GM18873 (cell line): ENCODE results near the gene HOXC12.

Experiments
- ATAC-seq: cut with Tn5 transposase; IDR thresholded peaks from one replicate; pipeline ENCODE4 v1.9.1; 2021; ENCODE audit warnings: mild to moderate bottlenecking, moderate library complexity, moderate number of reproducible peaks; ENCODE audit not compliant: unreplicated experiment, low FRiP score

HOXC12 gene

GRCh38 chr12:53954694-53955035 lies at the start of gene HOXC12:
Gene HOXC12 (plus strand): TSS chr12:53954903. CDS start chr12:53954930, 27 bp downstream.
- no peak for ATAC-seq

DNA sequence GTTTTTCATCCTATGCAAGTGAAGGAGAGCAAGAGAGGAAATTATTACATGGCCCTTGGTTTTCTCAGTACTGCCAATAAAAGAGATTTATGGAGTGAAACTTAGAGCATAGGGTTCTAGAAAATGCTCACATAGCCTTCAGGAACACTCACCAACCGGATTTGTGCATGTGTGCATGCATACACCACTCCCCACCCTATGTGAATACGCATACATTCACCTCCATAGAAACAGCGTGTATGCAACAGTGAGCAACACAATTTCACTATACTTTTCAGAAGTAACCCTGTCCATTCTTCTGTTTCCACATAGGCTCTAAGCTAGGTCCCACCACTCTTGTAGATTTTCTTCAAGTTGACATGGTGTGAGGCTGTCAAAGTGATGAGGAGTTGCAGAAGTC lies 47.6 kb upstream of the HOXC12 start:
- ATAC-seq, result no peak

GRCh38 chr12:53916788-53917655 lies 37.7 kb upstream of the HOXC12 start:
- ATAC-seq, result no peak

DNA sequence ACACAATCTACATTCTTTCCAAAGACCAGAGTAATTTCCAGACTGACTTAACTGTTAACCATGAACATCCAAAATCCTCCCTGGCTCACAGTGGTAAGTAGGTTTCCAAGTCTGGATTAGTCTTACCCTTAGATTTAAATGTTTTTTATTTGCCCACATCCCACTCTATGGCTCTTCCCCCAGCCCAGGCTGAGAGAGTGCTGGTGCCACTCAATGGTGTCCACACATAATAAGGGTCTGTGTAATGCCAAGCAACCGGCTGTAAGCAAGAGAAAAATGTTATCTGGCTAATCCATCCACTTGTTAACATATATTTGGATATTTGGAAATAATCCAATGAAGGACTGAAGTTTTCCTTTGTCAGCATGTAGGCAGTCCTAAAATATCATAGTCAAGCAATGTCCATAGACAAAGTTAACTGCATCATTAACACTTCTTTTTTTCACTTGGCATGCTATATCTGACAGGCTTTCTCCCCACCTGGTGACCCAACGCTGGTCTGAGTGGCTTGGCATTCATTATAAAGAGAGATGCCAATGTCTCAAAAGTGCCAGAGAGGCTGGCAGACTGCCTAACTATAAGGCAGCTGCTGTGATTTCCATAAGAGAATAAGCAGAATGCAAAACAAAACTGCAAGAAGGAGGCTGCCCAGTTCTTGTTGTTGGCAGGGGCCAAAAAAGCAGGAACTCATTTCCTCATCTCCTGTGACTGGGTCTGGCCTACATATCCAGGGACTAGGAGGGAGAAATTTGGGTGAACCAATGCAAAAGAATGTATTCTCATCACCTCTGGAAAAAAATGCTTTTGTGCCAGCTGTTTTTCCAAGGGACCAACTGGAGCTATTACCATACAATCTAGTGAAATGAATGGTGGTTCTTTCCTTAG lies 29.9 kb upstream of the HOXC12 start:
- ATAC-seq, result no peak

DNA sequence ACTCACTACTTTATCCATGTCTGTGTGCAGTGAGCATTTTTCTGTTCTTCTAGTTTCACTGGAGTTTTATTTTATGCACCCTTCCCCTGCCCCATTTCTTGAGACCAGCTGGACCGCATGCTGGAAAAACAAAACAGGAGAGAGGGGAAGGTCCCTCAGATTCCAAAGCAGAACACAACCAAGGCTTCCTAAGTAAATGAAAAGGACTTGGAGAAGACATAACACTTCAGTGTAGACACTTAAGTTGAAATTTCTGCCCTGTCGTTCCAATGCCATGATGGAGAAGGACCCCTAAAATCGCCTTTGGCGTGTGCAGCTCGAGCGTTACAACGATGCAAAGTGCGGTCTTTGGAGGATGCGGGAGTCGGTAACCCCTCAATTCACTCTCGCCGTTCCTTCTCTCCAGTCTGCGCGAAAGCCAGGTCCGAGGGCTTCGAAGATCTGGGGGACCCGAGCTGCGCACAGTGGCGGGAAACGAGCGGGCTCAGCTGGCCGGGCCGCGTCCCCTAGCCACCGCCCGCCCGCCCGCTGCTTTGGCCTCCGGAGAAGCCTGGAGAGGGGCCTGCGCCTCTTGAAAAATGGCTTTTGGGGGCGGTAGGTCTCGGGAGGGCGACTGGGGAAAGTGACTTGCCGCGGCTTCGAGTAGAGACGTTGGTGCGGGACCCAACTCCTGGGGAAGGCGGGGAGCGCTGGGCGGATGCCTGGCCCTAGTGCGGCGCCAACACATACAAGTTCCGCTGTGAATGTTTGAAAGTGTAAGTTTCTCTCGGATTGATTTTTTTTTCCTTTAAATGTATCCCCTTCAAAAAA lies 27.3 kb upstream of the HOXC12 start:
- no peak for ATAC-seq

- ATAC-seq, result no peak
These were observed 26.5 kb upstream of the HOXC12 start for GRCh38 chr12:53928054-53928835.

- no peak for ATAC-seq
These were observed 25.2 kb upstream of the HOXC12 start for GRCh38 chr12:53929527-53929926.

DNA sequence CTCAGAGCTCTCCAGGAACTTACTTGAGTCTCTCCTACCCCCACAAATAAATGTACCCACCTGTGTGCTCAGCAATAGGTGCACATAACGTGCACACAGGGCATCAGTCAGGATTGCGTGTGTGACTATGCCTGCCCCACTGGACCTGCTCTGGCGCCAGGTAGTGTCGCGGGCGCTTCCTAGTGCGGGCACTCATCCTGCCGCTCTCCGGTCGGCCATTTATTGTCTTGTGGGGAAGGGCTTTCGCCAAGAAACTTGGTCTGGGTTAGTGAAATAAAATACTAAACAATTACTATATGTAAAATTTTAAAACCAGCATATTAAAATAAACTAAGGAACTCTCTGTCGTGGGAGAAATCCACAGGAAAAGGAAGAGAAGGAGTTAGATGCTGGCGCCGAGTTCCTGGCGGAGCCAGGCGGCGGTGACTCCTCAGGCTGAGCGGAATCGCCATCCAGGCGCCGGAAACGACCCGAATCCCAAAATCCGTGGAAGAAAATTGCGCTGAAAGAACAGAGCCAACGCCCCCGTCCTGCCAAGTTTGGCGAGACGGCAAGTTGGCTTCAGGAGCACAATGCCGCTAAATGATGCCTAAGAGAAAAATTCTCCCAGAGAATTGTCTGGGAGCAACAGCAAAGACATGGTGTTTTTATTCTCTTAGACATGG lies 24.0 kb upstream of the HOXC12 start:
- no peak for ATAC-seq

- no peak for ATAC-seq
These were observed 22.7 kb upstream of the HOXC12 start for GRCh38 chr12:53931844-53932581.

DNA sequence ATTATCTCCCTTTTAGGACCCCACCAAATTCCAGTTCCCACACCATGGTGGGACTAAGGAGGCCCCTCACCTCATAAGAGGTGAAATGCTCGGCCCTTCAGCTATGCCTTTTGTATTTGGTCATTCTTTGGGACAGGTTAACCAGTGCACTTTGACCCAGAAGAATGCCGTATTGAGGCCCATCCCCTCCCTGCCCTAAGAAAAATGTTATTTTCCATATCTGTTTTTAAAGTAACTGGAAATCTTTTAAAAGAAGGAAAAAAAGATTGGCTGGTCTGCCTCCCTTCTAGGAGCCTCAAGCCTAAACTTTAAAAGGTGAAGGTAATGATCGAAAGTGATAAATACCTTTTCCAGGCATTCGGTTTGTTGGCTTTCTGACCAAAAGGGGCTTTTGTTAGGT lies 21.8 kb upstream of the HOXC12 start:
- ATAC-seq, result no peak

- no peak for ATAC-seq
These were observed 19.0 kb upstream of the HOXC12 start for GRCh38 chr12:53935383-53936341.

DNA sequence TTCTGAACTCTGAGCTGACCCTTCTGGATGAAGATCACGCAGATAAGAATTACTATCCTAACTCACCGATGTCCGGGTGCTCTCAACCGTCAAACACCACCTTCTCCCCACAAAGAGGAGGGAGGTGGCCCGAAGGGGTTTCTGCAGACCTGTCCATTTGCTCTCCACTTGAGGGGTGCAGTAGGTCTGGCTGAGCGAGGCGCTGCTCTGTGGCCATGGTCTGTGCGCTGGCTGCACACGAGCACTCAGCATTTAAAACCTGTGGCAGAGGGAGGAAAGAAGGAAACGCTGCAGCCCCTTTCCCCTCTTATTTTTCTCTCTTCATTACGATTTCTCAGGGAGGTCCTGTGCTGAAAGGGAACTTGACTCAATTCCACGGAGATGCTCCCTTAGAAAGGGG lies 17.6 kb upstream of the HOXC12 start:
- ATAC-seq, result no peak

GRCh38 chr12:53937596-53938325 lies 16.9 kb upstream of the HOXC12 start:
- no peak for ATAC-seq

GRCh38 chr12:53938326-53939140 lies 16.2 kb upstream of the HOXC12 start, which contains the start of gene HOXC13:
Gene HOXC13 (plus strand): TSS chr12:53938831. CDS start chr12:53938907, 76 bp downstream.
- no peak for ATAC-seq

DNA sequence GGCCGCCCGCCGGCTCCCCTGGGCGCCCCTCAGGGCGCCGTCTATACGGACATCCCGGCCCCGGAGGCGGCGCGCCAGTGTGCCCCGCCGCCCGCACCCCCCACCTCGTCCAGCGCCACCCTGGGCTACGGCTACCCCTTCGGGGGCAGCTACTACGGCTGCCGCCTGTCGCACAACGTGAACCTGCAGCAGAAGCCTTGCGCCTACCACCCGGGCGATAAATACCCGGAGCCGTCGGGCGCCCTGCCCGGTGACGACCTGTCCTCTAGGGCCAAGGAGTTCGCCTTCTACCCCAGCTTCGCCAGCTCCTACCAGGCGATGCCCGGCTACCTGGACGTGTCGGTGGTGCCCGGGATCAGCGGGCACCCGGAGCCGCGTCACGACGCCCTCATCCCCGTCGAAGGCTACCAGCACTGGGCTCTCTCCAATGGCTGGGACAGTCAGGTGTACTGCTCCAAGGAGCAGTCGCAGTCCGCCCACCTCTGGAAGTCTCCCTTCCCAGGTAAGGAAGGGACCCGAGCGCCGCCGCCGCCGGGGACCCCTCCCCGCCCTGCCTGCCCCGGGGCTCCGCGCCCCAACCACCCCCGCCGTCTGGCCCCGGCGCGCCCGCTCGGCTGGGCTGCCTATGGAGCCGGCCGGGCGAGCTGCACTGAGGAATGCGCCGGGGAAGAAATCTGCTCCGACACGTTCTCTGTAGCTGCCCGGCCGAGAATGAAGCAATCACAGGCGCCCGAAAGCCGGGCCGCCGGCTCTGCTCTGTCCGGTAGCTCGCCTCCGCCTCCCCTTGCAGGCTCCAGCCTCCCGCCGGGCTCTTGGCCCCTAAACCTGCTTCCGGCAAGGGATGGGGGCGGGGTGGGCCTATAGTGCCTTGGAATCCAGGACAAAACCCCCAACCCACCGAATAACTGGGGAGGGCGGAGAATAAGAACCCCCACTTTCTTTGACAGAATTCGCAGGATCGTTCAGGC lies 15.3 kb upstream of the HOXC12 start:
- ATAC-seq, result no peak
